HG02973 (cell line): Measurements from ENCODE around the gene AGAP1.
"Not testable (repeated sequence)": the region's sequence is repeated elsewhere in the genome, so short reads cannot be mapped to it uniquely, and the experiment has no call there.

ENCODE experiments used
- ATAC-seq: cut with Tn5 transposase; IDR thresholded peaks from one replicate; pipeline ENCODE4 v1.9.1; 2021; ENCODE audit warnings: moderate library complexity; ENCODE audit not compliant: unreplicated experiment

The AGAP1 gene

GRCh38 chr2:236045251-236046235, 551.7 kb downstream of the AGAP1 start:
- ATAC-seq: no peak

- no peak for ATAC-seq
These were observed 552.9 kb downstream of the AGAP1 start for GRCh38 chr2:236046715-236047114.

GRCh38 chr2:236047176-236047575, 553.3 kb downstream of the AGAP1 start:
- ATAC-seq: no peak

GRCh38 chr2:236047886-236048540, 554.2 kb downstream of the AGAP1 start:
- ATAC-seq: no peak

DNA sequence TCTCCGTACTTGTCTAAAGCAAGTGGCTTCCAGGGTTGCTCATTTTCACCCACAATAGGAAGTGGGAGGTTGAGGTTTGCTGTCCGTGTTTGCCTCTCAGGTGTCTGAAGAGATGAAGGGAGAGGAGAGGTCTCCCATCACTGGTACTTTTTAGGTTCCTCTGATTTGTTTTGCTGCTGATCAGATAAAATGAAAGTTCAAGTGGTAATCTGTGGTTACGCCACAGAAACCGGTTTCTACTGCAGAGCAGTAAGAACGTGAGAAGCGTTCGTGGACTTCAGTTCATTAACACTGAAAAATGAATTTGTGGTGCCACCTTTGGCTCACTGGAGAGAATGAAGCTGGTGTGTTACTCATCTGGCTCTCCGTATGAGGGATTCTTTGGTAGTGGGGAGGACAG, 556.1 kb downstream of the AGAP1 start:
- ATAC-seq: no peak

GRCh38 chr2:236051351-236051750, 557.5 kb downstream of the AGAP1 start:
- ATAC-seq: no peak

DNA sequence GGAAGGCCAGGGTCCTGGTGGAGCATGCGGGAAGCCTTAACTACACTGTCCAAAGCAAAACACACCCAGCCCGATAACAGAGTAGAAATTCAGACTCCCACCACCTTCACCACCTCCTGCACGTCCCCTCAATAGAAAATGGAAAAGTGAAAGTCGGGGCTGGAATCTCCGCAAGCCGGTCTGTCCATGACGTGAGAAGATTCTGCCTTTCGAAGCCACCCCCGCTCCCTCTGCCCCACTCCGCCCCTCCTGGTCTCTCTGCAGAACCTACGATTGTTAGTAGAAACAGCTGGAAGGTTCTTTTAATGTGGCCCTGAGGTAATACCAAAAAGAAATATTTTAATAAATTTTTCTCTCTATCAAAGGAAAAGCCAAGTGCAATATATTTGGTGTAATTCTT, 558.0 kb downstream of the AGAP1 start:
- ATAC-seq: no peak

DNA sequence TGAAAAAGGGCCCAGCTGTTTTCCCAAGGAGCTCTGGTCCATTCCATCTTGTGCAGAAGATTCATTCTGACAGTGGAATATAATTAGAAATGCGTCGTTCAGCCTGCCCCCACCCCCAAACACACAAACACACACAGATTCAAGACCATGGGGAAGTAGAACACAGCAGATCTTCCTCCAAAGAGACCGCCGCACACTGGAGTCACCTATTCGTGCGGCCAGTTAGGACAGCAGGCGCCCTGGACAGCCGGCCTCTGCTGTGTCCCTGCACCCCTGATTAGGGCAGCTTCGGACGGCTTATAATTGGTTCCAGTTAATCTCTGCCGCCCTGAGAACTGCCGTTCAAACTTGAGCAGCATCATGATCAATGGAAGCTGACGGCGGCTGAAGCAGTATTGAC, 558.4 kb downstream of the AGAP1 start:
- ATAC-seq: no peak

- no peak for ATAC-seq
These were observed 559.3 kb downstream of the AGAP1 start for GRCh38 chr2:236052926-236053821.

- ATAC-seq: no peak
These were observed 560.3 kb downstream of the AGAP1 start for GRCh38 chr2:236054125-236054524.

- no peak for ATAC-seq
These were observed 560.9 kb downstream of the AGAP1 start for GRCh38 chr2:236054621-236055305.

- no peak for ATAC-seq
These were observed 561.6 kb downstream of the AGAP1 start for GRCh38 chr2:236055471-236055870.

DNA sequence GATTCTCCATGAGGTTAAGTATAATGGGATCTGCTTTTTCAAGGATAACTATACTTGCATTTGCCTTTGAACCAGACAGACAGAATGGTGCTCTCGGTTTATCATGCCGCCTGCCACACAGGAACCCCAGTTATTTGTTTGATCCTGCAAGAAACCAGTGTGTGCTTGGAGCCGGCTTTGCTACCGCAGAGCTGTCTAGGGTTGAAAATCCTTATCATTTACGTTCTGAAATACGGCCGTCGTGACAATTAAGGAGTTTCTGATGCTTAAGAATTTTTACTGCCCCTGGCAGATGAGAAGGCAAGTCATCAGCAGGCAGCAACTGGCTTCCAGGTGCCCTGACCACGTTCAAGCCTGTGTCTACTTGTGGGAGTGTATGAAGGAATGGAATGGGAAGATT, 562.3 kb downstream of the AGAP1 start:
- ATAC-seq: no peak

DNA sequence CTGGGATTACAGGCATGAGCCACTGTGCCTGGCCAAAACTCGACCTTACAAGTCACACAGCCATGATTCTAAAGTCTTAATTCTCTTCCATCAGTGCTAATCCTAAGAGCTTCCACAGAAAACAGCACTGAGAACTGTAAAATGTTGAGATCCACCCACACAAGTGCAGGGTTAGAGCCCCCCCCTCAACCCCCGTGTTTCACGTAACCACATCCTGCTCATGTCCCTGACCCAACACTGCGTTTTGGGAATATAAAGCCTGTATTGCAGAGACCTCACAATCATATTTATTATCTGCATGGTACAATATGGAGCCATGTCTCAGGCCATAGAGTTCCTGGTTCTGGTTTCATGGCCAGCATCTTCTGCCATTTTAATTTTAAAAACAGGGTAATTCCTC, 563.5 kb downstream of the AGAP1 start:
- ATAC-seq: no peak

- no peak for ATAC-seq
These were observed 567.7 kb downstream of the AGAP1 start for GRCh38 chr2:236061497-236061896.

DNA sequence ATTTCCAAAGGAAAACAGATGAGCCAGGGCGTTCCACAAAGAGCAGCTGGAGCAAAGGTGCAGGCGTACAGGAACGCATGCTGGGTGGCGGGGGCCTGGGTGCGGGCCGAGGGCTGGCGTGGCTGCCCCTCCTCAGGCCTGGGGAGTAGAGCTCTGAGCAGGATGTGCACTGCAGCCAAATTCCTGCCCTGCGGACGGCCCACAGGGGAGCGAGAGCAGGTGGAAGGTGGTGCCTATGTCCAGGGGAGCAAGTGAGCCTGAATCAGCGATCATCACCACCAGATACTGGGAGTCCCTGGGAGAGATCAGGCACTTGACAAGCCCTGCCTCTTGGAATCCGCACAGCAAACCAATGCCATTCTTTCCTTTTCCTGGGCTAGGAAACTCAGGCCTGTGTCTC, 568.1 kb downstream of the AGAP1 start:
- no peak for ATAC-seq

DNA sequence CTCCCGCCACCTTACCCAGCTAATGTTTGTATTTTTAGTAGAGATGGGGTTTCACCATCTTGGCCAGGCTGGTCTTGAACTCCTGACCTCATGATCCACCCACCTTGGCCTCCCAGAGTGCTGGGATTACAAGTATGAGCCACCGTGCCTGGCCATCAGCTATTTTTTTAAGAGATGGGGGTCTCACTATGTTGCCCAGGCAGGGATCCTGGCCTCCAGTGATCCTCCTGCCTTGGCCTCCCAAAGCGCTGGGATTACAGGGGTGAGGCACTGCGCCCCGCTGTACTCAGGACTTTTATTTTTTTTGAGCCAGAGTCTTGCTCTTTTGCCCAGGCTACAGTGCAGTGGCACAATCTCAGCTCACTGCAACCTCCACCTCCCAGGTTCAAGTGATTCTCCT, 569.0 kb downstream of the AGAP1 start:
- ATAC-seq: not testable (repeated sequence)

- no peak for ATAC-seq
These were observed 570.2 kb downstream of the AGAP1 start for GRCh38 chr2:236063994-236064393.

GRCh38 chr2:236065314-236066160, 571.7 kb downstream of the AGAP1 start:
- ATAC-seq: no peak

DNA sequence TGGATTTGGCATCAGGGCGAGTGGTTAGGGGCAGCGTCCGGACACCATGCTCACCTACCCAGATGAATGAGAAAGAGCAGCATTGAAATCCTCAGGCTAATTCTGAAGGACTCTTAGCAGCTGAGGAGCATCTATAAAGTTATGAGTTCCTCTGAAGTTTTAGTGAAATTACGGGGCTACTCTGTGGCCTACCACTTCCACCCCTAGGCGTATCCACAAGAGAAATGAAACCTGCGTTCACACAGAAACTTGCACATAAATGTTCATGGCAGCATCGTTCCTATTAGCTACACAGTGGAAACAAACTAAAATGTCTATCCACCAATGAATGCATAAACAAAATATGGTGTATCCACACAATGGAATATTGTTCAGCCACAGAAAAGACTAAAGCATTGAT, 576.4 kb downstream of the AGAP1 start:
- no peak for ATAC-seq
